Neural progenitor cell (in vitro differentiated cells): ENCODE measurements around the gene UBAC1.

ENCODE experiments used
- CTCF ChIP-seq: fragments of 200-600 bp; sonication (generic); IDR thresholded peaks from 2 replicates; pipeline ENCODE4 v1.5.1; 2017; ENCODE audit warnings: antibody characterized with exemption, mild to moderate bottlenecking
- EZH2 ChIP-seq: fragments of 200-600 bp; sonication (generic); IDR thresholded peaks from 2 replicates; pipeline ENCODE4 v1.6.1; 2017; ENCODE audit warnings: antibody characterized with exemption, mild to moderate bottlenecking, moderate library complexity

DNA sequence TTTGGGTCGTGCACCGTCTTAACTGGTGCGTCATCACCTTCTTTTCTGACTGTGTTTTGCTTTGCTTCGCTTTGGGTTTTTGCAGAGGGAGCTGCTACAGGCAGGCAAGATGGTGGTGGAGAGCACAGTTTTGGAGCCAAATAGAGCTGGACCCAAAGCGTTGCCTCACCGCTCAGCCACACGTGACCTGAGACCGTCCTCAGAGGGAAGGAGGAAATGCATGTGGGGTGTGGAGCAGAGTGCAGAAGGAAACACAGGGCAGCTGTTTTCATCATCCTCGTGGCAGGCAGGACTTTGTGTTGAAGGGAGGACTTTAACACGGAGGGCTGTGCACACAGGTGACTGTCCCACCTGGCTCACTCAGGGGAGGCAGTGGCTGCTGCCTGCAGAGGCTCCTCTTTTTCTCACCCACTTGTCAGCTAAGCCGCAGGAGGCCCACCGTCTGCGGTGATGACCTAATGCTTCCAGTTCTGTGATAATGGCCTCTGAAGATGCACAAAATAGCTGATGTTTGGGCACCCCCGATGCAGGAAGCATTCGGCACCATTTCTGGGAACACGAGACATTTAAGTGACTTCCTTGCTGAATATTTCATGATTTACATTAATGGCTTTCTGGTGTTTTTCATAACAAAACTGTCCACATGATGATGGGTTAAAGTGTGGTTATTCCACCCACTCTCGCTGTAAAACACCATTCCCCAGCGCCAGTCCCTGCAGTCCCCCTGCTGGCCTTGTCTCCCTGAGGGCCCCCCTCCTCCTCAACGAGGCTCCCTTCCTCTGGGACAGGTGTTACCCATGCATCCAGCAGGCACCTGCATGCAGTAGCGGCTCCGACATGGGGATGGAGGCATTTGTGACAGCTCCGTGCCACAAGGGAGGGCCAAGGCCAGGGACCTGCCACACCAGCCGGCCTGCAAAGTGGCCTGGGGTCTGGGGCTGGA is 12.4 kb upstream of the UBAC1 start:
- TF ChIP-seq EZH2 (no peak), CTCF (no peak)
